Hepatic stellate cell (primary cell): Measurements from ENCODE around the gene LRRC42.

Experiments
- DNase-seq: peaks from one replicate; pipeline ENCODE4 v3.0.0; 2011; ENCODE audit warnings: low spot score

Gene LRRC42

DNA sequence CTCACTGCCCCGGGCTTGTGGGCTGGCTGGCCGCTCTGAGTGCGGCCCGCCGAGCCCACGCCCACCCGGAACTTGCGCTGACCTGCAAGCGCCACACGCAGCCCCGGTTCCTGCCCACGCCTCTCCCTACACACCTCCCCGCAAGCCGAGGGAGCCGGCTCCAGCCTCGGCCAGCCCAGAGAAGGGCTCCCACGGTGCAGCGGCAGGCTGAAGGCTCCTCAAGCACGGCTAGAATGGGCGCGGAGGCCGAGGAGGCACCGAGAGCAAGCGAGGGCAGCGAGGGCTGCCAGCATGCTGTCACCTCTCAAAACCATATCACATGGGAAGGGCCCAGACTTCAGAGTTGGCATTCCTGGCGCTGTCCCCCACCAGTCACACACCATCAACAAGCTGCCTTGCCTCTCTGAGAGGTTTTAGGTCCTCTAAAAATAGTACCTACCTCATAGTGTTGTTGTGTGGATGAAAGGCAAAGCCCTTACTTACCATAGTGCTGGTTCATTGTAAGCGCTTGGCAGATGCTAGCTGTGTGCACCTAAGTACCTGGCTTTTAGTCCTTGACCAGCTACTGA lies 58.4 kb downstream of the LRRC42 start:
- DNase-seq, result no peak

DNA sequence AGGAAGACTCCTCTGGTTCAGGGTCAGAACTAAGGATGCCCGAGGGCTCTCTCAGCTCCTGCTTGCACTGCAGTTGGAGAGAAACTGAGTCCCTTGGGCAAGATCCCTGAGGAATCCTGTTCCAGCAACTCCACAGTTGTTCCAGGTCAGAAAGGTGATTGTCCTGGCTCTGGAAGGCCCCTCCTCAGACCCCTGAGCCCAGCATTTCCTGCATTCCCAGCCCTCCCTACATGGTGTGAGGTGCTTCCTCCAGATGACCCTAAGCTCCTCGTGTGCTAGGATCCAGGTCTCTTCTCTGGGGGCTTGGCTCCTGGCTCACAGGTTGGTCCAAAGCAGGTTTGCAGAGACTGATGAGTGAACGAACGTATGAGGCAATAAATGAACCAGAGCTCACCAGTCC lies 60.4 kb downstream of the LRRC42 start:
- DNase-seq, result no peak

DNA sequence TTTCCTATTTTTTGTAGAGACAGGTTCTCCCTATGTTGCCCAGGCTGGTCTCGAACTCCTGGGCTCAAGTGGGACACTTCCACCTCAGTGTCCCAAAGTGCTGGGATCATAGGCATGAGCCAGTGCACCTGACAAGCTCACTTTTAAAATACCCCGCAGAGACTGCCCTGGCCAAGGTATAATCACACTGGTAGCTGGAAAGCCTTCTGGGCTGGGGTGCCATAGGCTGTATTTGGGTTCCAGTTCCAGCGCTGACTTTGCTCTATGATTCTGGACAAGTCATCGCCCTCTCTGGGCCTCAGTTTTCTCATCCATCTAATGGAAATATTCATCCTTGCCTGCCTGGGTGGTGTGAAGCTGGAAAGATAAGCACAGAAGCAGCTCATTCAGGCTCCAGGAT lies 61.5 kb downstream of the LRRC42 start:
- no peak for DNase-seq

DNA sequence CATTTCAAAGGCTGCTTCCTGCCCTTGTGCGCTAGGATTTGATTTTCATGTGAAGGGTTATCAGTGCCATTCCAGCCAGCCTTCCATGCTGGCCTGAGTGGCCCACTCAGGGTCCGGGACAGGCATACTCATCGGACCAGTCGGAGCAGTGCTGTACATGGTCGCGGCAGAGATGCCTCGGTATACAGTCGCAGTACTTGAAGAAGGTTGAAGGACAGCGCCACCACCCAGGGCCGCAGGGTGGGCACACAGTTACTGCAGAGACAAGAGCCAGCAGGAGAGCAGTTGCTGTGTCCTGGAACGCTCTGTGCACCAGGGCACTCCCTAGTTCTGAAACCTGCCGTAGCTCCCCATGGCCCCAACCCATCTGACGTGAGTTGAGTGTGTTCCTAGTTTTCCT lies 62.7 kb downstream of the LRRC42 start:
- DNase-seq, result no peak

DNA sequence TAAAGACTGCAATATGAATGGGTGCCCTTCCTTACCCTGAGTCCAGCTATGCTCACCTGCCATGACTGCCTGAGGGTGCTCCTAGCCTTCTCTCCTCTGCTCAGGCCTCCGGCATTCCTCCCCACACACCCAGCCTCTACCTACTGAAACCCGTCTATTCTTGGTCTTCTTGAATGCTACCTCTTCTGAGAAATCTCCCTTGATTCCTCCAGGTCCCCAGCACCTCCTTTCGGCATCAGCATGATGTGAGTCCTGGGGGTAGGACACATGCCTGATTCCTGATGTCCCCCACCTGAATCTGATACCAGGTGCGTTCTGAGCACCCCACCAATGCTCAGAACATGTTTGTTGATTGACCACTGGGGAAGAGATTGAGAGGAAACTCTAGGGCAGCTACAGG lies 63.3 kb downstream of the LRRC42 start:
- no peak for DNase-seq

DNA sequence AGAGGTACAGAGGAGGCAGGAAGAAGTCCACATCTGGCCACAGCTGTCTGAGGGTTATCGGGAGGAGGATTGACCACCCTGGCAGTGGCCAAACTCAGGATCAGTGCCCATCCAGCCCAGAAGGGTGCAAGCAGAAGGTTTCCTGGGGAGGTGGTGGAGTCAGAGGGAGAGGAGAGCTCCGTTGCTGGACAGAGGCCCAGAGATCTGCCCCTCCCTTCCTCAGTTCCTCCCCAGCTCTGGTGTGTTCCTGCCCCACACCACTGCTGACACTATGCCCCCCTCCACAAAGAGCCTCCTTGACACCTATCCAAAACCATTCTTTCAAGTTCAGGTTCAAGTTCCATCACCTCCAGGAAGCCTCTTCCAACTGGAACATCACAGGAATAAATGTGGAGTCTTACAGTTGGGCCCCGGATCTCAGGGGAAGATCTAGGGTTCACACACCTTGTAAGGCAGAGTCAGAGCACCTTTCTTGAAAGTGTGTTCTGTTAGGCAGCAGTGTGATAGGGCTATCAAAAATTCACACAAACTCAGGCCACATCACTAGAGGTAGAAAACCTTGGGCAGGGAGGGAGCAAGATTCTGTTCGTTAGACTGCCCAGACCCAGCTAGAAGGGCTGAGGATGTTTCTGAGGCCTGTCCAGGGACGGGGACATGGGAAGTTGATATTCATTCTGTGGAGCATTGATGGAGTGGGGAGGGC lies 64.4 kb downstream of the LRRC42 start:
- DNase-seq, result no peak

DNA sequence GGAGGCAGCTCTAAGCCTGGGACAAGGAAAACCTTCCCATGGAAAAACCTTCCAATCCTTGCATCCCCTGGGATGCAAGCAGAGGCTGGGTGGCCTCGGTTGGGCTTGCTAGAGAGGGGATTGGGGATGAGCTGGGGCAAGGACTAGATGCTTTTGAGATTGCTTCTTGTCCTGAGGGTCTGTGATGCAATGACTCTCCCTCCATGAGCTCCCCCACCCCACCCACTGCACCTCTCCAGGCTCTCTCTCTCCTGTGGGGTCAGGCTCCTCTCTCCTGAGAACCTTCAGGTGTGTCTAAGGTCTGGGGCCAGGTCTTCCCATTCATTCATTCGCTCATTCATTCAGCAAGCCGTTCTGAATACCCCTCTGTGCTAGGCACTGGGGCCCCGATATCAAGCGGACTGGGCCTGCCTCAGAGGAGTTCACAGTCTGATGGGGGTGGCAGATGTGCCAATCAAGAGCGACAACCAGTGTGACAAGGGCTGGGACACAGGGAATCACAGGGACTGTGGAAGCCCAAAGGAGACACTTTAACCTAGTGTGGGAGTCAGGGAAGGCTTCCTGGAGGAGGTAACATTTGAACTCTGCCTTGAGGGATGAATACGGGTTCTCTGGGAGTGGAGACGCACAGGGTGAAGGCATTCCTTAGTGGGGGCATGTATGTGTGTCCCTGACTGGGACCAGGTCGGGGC lies 65.3 kb downstream of the LRRC42 start:
- no peak for DNase-seq

DNA sequence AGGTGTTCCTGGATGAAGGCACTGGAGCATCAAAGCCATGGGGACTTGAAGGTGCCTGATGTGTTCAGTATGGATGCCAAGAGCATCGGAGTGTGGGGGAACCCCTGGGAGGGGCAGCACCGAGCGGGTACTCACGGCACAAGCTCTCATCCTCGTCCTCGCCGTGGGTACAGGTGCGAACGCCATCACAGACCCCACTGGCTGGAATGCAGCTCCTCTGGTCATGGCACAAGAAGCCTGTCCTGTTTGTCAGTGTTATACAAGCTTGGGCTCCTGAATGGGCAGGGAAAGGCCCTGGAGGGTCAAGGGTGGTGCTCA lies 65.8 kb downstream of the LRRC42 start:
- no peak for DNase-seq

DNA sequence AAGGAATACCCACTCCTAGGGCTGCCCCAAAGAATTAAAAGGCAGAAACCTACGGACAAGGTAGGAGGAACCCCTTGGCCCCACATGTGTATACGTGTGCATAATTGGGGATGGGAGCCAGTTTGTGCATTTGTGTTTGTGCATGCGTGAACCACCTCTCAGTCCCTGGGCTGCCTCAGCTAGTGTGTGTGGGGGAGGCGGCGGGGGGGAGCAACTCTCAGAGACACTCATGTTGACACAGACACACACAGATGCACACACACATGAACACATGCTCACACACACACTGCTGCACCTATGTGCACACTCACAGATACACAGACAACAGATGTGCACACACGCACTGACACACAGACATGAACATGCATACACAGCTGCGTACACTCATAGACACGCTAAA lies 66.7 kb downstream of the LRRC42 start:
- no peak for DNase-seq

DNA sequence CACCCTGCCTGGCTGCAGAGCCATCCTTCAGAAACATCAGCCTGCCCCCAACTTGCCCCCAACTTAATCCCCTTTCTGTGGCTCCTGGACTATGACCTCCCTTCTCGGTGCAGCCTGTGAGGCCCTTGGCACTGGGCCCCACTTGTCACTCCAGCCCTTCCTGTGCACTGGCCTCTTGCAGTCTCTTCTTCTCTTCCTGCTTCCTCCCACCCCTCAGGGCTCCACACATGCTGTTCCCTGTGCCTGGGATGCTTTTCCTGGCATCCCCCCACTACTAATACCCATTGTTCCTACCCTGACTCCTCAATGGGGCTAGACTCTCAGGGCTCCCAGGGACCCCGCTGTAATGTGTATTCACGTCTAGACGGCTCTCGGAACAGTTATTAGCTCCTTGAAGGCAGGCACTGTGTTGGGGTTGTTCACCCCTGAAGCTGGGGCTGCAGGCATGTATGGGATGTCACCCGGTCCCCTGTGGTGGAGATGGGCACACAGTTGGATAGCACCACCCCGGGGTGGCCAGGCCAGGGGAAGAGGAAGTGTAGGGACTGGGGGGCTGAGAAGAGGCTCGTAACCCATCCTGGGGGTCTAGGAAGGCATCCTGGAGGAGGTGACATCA lies 67.4 kb downstream of the LRRC42 start:
- no peak for DNase-seq

DNA sequence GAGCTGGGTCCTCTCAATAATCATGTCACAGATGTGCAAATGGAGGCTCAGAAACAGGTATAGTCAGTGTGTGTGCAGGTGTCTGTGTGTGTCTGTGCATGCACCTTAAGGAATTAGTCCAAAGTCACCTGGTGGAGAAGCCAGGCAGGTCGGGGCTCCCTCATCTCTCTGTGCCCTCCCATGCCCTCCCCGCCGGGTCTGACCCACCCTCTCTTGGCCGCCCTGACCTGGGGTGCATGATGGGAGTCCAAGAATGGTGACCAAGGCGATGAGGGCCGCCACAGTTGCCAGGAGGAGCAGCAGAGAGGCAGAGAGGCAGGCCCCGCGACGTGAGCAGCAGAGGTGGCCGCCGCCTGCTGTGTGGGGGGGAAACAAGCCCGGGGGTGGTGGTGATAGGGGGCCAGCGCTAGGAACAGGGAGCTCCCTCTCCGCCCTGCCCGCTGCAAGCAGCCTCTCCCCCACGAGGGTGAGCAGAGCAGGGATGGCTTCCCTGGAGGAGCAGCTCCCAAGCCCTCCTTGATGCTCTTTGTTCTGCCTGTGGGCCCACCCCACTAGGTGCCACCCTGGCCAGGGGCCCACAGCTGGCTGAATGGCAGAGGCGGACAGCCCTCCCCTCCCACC lies 68.0 kb downstream of the LRRC42 start:
- DNase-seq, result no peak

DNA sequence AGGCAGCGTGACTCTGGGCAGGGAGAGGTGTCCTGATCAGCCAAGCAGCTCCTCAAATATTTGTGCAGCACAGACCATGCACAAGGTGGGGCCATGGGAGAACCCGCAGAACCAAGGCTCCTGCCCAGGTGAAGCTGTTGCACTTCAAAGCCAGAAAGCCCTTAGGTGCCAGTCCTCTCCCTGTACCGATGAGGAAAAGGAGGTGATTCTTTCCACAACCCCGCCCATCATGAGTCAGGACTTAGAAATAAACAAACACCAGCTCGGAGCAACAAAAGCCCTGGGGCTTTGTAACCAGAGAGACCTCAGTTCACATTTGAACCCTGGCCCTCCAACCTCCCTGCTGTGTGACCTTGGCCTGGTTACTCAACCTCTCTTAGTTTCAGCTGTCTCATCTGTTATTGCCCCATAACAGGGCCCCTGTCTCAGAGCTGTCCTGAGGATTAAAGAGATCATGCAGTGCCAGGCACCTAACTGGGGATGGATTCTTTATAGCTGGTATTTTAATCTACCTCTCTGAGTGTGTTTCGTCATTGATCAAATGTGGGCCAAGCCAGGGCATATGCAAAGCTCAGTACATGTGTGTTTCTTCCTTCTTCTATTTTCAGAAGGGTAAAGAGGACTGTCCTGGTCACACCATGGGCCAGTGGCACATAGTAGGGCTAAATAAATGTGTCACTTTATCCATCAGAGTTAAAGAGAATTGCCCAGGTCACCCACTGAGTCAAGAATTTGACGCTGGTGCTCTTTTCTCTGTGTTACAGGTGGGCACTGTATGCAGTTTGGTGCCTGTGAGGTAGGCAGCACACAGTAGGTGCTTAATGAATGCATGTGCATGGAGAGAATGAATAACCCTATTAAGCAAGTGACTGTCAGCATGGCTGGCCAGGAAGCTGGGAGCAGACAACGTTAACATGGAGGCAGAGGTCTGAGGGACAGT lies 70.5 kb downstream of the LRRC42 start:
- no peak for DNase-seq
